Right ventricle myocardium superior (tissue), 1 donor: Measurements from ENCODE around the gene POMT1. TPM values are rescaled to one million over a fixed set of nuclear protein-coding genes. Genes with fewer than 3 reads are reported as not detected.
"Not testable (repeated sequence)": the region's sequence is repeated elsewhere in the genome, so short reads cannot be mapped to it uniquely, and the experiment has no call there.

ENCODE experiments used
- ATAC-seq: fragments of 200-7000 bp; cut with Tn5 transposase; one replicate; pipeline ENCODE4 v1.9.1; 2020; ENCODE audit warnings: mild to moderate bottlenecking; ENCODE audit not compliant: poor library complexity
- DNase-seq: peaks from one replicate; pipeline ENCODE4 v3.0.0-alpha.2; 2020
- intact Hi-C: fragments of 100-400 bp; cut with DNase I; formaldehyde crosslinking; loops from one replicate; pipeline ENCODE4 v1.11.2; 2022
- total RNA-seq: library from RNA; stranded (reverse); fragmentation: NEBNext Ultra II Directional; extraction: Animal tissue kit (Norgen Biotek cat#: 25700); gene quantifications from one replicate; pipeline ENCODE4 v1.2.1, GENCODE V29; 2021
- donor health status: DM: no; HTN: yes; CAD: no; lungs with severe emphysema.

POMT1 gene
- total RNA-seq, 1 donor from 2014 or later = 21.8 TPM

DNA sequence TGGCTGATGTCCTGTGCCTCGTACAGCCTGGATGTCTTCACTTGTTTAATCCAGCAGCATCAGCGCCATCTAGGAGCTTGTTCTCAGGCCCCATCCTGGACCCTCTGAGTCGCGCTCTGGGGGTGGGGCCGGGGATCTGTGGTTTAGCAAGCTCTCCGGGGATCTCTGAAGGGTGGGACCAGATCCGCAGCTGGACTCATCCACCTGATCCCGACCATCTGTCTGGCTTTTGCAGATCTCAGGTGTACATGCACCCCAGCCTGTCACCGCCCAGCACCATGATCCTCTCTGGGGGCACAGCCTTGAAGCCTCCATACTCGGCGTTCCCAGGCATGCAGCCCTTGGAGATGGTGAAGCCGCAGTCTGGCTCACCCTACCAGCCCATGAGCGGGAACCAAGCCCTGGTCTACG lies 15.1 kb upstream of the POMT1 start:
- ATAC-seq (no peak), DNase-seq (no peak)
- intact Hi-C loops = no loop called here

DNA sequence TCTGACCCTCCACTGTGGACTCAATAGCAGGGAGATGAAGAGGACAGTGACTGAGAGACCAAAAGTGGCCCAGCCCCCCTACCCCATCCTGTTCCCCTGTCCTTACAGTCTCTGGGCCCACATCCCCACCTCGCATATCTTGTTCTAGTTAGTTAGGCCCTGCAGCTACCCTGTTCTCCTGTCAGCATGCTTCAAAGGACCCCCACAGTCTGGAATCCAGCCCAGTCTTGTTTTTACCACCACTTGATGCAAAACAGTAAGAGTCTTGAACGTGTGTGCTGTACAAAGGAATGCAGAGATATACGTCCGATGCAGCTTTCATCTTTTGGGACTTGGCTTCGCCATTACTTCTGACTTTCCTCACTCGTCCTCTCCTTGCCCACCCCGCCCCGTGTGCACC lies 12.2 kb upstream of the POMT1 start:
- intact Hi-C loops = no loop called here
- ATAC-seq = no peak
- no peak for DNase-seq

DNA sequence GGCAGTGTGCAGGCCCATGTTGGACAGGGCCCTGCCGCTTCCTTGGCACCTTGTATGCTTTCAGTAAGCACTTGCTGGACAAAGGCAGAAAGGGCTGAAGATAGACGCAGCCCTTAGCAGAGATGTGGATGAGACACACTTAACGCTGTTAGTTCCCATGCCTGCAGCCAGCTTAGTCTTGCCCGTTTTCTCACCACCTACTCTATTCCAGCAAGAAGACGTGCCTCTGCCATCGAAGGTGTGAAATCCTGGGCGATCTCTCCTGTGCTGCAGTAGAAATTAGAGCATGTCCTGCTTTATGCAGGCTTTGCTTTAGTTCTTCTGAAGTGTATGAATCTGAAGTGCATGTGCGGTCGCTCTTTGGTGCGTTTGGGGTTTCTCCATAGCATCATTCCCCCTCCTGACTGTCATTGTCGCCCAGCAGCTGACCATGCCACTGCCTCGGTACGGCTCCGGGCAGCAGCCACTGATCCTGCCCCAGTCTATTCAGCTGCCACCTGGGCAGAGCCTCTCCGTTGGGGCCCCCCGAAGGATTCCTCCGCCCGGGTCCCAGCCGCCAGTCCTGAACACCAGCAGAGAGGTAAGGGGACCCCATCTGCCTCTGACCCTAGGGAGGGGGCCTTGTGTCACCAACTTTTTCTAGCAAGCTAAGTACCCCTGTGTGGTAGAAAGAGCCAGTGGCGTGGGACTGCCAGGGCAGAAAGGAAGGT lies 11.6 kb upstream of the POMT1 start:
- no peak for DNase-seq
- intact Hi-C loops = no loop called here
- ATAC-seq = no peak

DNA sequence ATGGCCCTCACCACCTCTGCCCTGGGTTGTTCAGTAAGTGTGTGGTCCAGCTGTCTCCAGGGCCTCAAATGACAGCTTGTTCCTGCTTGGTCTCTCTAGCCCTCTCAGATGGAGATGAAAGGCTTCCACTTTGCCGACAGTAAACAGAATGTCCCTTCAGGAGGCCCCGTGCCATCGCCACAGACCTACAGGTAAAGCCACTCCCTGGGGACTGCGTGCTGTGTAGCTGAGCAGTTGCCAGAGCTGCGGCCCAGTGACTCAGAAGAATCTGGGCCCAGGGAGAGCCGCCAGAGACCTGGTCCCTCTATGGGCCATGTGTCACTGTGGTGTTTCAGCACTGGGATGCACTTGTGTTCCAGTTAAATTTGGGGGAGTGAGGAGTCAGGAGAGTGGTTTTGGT lies 10.6 kb upstream of the POMT1 start:
- intact Hi-C loops = no loop called here
- no peak for ATAC-seq
- DNase-seq = no peak

DNA sequence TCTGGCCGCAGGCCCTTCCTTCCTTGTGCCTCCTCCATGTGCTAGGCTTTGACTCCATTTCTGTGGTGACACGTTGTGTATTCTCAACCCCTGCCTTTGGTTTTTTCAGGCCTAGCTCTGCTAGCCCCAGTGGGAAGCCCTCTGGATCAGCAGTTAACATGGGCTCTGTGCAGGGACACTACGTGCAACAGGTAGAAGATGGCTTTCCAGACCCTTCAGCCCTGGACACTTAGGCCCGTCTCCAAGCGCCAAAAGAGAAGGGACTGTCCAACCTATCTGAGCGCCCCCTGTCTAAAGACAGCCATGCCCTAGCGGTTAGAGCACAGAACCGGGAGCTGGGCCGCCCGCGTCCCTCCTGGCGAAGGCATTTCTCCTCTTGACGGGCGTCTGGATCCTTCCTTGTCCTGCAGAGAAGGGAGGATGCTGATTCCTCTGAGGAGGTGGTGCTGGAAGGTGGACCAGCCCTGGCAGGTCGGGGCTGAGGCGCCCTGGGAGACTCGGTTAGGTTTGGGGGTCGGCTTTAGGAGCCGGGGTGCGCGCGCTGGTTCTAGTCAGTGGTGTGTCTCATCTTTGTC lies 8.3 kb upstream of the POMT1 start:
- intact Hi-C loops = no loop called here
- ATAC-seq (no peak), DNase-seq (no peak)

DNA sequence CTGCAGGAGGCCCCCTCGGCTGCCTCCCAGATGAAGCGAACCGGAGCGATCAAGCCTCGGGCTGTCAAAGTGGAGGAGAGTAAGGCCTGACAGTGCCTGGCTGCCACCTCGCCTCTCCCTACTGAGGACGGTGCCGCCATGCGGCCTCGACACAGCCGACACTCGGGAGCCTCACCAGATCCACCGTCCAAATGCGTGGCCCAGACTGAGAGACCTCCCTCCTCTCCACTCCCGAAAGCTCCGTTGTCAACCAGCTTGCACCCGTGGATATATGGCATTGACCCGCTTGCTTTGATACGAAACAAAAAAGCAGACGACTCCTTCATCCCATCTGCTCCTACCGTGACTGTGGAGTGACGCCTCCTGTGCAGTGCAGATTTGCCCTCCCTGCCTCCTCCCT lies 6.9 kb upstream of the POMT1 start:
- DNase-seq = no peak
- ATAC-seq = no peak
- intact Hi-C loops = no loop called here

DNA sequence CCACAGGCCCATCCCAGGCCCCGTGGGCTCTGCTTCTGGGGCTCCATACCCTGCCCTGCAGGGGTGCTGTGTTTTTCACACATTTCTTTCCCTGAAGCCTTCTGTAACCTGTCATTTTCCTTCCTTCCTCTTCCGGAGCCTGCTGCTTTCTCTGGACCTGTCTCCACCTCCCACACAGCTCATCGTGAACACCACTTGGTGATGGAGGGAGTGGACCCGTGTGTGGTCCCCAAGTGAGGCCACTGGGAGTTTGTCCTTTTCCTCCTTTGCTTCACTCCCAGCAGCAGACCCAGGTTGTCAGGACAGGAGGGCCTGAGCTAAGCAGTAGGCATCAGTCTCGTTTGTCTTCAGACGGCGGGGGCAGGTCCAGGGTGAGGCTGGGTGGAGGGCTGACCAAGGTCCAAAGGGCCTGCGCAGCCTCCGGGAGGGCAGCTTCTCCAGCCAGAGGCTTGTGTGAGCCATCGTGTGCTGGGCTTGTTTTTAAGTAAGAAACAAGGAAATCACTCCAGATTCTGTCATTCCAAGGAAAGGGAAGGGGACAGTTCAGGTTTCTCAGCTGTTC lies 5.8 kb upstream of the POMT1 start:
- DNase-seq = no peak
- intact Hi-C loops = no loop called here
- no peak for ATAC-seq

DNA sequence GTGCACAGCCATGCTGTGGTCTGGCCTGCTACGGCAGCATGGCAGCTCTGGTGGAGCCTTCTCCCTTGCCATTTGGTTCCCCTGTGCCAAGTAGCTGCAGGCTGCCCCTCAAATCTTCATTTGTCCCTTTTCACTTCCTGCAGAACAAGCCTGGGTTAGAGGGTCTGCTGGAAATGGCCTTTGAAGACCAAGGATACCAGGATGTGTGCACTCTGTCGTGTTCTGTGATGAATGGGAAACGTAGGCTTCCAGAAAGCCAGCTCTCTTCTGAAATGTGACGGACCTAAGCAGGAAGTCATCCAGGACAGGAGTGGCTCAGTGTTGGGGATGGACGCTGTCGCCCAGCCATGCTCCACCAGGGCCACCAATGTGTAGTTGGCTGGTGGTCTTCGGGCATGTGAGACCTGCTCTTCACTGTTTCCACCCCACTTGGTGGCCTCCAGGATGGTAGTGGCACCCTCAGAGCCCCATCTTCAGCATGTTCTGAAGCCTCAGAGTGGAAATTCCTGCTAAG lies 3.4 kb upstream of the POMT1 start:
- ATAC-seq = no peak
- intact Hi-C loops = no loop called here
- DNase-seq = no peak

DNA sequence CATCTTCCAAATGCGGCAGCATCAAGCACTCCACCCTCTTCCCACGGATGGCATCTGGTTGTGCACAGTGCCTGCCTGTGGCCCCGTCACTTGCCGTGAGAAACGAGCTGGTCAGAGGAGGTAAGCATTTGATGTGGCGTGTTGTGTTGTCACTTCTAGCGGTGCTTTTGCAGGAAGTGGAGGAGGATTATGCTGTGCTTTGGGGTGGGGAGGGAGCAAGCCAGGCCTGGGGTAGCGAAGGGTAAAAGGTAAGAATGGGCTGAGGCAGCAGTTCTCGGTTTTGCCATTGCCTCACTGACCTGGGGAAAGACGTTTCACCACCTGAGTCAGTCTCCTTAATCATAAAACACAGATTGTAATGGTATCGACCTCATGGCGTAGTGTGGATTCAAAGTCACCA lies 2.3 kb upstream of the POMT1 start:
- DNase-seq (no peak), ATAC-seq (no peak)
- intact Hi-C loops = no loop called here

DNA sequence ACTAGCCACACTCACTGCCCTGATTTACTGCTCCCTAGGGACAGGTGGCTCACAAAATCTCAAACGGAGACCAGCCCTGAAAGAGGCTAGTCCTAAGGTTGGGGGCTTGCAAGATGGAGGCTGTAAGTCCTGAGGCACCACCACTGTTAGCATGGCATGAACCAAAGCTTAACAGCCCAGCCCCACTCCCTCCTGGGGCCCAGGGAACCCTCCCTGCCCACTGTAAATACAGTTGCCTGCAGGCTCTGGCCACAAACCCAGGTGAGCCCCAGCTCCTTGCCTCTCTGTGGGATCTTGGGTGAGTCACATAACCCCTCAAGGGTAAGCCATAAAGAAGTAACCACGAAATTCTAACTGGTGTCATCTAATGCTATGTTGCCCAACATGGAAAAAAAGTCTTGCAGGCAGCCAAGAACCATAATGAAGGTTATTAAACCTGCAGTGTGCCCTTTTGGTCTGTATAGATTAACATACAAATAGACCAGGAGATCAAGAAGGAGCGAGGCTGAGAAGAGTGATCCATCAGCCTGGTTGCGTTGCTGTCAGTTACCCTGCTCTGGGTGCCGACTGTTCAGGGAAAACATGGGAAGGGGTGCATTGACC lies 1.7 kb upstream of the POMT1 start:
- intact Hi-C loops = no loop called here
- ATAC-seq (no peak), DNase-seq (no peak)

DNA sequence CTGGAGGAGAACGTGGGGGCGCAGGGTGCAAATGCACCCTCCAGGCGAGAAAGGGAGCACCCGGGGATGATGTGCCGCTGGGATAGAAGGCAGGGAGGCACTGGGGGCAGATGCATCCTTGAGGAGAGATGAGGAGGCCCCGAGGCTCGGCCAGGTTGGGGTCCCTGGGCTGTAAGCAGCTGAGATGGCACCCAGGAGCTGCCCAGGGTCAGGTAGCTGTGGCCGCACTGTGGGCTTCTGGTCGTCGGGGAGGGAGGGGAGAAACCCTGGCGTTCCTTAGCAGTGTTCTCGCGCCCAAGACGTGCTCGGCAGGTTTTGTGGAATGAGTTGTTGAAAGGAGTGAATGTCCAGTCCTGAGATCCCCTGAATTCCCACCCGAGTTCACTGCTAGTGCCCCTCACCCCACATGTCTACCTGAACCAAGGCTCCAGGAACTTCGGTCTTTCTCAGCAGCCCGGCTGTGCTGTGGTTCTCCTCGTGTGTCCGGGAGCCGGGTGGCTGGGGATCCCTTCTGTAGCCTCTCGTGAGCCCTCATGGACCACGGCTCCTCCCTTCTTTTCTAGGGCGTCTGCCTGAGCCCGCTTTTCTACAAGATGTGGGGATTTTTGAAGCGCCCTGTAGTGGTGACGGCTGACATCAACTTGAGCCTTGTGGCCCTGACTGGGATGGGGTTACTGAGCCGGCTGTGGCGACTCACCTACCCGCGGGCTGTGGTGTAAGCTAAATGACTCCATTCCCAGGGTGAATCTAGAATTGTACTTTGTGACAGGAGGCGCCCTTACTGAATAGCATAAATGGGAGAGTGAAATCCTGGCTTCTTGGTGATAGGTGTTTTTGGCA lies 1.1 kb downstream of the POMT1 start:
- DNase-seq (no peak), ATAC-seq (no peak)
- intact Hi-C loops = no loop called here

DNA sequence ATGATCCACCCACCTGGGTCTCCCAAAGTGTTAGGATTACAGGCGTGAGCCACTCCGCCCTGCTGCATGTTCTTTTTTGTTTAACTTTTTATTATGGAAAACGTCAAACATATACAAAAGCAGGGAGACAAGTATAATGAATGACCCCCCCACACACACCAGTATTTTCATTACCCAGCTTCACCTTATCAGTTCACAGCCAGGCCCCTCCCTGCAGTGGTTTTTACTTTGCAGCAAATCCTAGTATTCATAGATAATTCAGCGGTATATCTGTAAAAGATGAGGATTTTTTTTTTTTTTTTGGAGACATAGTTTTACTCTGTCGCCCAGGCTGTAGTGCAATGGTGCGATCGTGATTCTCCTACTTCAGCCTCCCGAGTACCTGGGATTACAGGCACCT lies 2.3 kb downstream of the POMT1 start:
- intact Hi-C loops = no loop called here
- ATAC-seq = no peak
- no peak for DNase-seq

DNA sequence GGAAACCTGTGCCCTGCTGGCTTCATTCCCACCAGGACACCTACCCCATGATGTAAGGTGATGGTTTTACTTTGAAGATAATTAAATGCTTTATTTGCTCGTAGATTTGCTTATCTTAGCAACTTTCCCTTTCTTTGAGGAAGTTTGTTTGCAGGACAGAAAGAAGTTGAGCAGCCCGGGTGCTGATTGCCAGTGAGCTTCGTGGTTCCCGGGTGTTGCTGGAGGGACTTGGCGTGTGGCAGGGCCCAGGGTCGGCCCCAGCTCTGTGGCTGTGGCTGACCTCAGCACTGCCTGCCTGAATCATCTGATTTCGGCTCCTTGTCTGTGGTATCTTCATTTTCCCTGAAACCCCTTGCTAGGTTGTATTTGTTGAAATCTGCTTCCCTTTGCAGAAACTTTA lies 8.7 kb downstream of the POMT1 start:
- intact Hi-C loops = no loop called here
- ATAC-seq (no peak), DNase-seq (no peak)

DNA sequence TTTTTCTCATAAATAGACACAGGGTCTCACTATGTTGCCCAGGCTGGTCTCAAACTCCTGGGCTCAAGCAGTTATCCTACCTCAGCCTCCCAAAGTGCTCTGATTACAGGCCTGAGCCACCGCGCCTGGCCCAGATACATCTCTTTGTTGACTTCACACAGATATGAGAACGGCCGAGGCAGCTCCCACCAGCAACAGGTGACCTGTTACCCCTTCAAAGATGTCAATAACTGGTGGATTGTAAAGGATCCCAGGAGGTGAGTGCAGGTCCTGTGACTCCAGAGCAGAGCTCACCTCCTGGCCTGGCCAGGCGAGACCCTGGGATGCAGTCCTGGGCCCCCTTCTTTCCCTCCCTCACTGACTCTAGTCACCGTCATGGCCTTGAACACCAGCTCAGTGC lies 9.2 kb downstream of the POMT1 start:
- intact Hi-C loops = no loop called here

DNA sequence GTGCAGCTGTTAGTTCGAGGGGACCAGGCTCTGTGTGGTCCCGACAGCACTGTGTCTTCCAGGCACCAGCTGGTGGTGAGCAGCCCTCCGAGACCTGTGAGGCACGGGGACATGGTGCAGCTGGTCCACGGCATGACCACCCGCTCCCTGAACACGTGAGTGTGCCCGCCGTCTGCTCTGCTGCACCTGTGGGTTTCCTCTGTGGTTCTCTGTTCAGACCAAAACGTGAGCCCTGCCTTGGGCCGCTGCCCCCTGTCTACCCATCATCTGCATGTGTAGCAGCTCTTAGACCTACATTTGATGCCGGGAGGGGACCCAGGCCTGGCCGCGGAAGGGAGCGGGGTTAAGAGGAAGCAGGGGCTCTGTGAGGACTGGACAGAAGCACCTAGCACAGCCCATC lies 10.5 kb downstream of the POMT1 start:
- DNase-seq (no peak), ATAC-seq (no peak)
- intact Hi-C loops = no loop called here

More for the DNA sequence above, 9.2 kb downstream of the POMT1 start:
- no peak for ATAC-seq
- DNase-seq = no peak

DNA sequence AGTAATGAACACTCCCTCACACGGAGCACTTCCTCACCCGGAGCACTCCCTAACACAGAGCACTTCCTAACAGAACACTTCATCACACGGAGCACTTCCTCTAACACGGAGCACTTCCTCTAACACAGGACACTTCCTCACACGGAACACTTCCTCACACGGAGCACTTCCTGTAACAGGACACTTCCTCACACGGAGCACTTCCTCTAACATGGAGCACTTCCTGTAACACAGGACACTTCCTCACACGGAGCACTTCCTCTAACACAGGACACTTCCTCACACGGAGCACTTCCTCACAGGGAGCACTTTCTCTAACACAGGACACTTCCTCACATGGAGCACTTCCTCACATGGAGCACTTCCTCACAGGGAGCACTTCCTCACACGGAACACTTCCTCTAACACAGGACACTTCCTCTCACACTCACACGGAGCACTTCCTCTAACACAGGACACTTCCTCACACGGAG lies 12.9 kb downstream of the POMT1 start:
- intact Hi-C loops, DNase-seq, ATAC-seq: not testable (repeated sequence)

DNA sequence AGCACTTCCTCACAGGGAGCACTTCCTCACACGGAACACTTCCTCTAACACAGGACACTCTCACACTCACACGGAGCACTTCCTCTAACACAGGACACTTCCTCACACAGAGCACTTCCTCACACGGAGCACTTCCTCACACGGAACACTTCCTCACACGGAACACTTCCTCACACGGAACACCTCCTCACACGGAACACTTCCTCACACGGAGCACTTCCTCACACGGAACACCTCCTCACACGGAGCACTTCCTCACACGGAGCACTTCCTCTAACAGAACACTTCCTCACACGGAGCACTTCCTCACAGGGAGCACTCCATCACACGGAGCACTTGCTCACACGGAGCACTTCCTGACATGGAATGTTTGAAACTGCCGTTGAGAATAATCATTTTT lies 13.4 kb downstream of the POMT1 start:
- ATAC-seq (no peak), DNase-seq (no peak)
- intact Hi-C loops = no loop called here

DNA sequence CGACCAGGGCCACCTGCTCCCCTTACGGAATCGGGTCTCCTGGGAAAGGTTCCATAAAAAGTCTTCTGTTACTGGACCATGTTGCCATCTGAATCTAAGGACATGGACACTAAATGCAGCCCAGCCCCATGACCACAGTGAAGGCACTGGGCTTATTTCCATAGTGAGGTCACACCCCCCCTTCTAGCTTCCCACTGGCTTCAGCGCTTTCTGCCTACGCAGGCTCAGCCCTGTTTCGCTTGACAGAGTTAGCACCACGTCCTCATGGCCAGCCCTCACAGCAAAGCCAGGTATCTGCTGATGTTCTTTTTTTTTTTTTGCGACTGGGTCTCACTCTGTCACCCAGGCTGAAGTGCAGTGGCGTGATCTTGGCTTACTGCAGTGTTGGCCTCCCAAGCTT lies 14.2 kb downstream of the POMT1 start:
- ATAC-seq (peak; percentile 68), DNase-seq (no peak)
- intact Hi-C loops = no loop called here

DNA sequence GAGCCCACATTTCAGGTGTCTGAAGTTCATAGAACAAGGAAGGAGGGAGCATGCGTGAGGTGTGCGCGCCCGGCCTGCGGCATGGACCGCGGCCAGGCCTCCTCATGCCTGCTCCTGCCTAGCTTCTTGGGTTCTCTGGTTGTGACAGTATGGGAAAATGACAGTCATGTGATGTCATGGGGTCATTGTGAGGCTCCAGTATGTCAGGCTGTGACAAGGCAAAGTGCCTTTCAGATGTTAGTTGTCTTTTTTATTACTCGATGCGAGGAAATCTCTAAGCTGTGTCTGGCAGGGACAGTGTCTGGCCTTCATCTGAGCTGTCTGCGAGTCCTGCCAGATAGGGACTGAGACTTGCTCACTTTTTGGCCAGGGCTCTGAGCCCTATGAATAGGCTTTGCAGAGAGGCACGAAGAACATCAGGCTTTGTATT lies 15.1 kb downstream of the POMT1 start:
- intact Hi-C loops = no loop called here
- ATAC-seq (peak; percentile 87), DNase-seq (peak; percentile 59)
